Lung (tissue), 16 donors: ENCODE data around the gene GP5. TPM values are rescaled to one million over a fixed set of nuclear protein-coding genes. Genes with fewer than 3 reads are reported as not detected.
A peak's percentile ranks its signal among the peaks of the same experiment; 100 is the strongest.

ENCODE experiments used
- ATAC-seq: fragments of 200-7000 bp; cut with Tn5 transposase; one replicate; pipeline ENCODE4 v1.9.1; 2020; ENCODE audit warnings: moderate number of reproducible peaks; ENCODE audit not compliant: insufficient read depth, low FRiP score
- DNase-seq, 3 donors: peaks; one replicate each; pipeline ENCODE4 v3.0.0-alpha.2; 2013 to 2017
- H3K27ac ChIP-seq, 2 donors: one replicate each; pipeline ENCODE4 v1.5.1; 2013; ENCODE audit warnings: mild to moderate bottlenecking in 2 of 2, moderate library complexity in 2 of 2, control low read depth in 1 of 2, inconsistent platforms in 1 of 2, low read depth in 1 of 2, low read length in 1 of 2
- H3K27me3 ChIP-seq, 3 donors: one replicate each; pipeline ENCODE4 v1.5.1; 2013; ENCODE audit warnings: low read length in 2 of 3; ENCODE audit not compliant: control insufficient read depth in 3 of 3, insufficient read depth in 3 of 3
- H3K36me3 ChIP-seq, 4 donors: one replicate each; pipeline ENCODE4 v1.5.1; 2013; ENCODE audit warnings: low read length in 4 of 4, mild to moderate bottlenecking in 1 of 4, moderate library complexity in 1 of 4; ENCODE audit not compliant: control insufficient read depth in 4 of 4, insufficient read depth in 4 of 4
- H3K4me1 ChIP-seq, 5 donors: one replicate each; pipeline ENCODE4 v1.5.1; 2013; ENCODE audit warnings: low read length in 5 of 5, mild to moderate bottlenecking in 2 of 5, moderate library complexity in 1 of 5; ENCODE audit not compliant: control insufficient read depth in 5 of 5, insufficient read depth in 5 of 5
- H3K4me3 ChIP-seq: one replicate; pipeline ENCODE4 v1.5.1; 2013; ENCODE audit warnings: mild to moderate bottlenecking, control low read depth, moderate library complexity
- H3K9ac ChIP-seq, 2 donors: one replicate each; pipeline ENCODE4 v1.5.1; 2013; ENCODE audit warnings: low read length in 2 of 2, control low read depth in 1 of 2; ENCODE audit not compliant: insufficient read depth in 1 of 2
- H3K9me3 ChIP-seq, 4 donors: one replicate each; pipeline ENCODE4 v1.5.1; 2013; ENCODE audit warnings: low read length in 3 of 4, mild to moderate bottlenecking in 1 of 4, moderate library complexity in 1 of 4; ENCODE audit not compliant: control insufficient read depth in 4 of 4, insufficient read depth in 3 of 4
- WGBS, 2 donors: extraction: QIAGEN DNeasy Blood & Tissue Kit; methylation state at CpG; one replicate each; pipeline ENCODE4 v1.1.7; 2013; 5-methylcytosine and 5-hydroxymethylcytosine counted together
- long read RNA-seq, 5 donors: transcript quantifications; one replicate each; lab custom pipeline, GENCODE V29; 2026
- polyA plus RNA-seq, 2 donors: library from polyadenylated mRNA; stranded (reverse); fragments of 200-250 nt; gene quantifications; one replicate each; pipeline ENCODE4 v1.2.1, GENCODE V29; 2013
- total RNA-seq, 2 donors: library from RNA; depleted of rRNA in 1 of 2; stranded (reverse); fragments of >200 nt in 1 of 2; gene quantifications; one replicate each; pipeline ENCODE4 v1.2.1, GENCODE V29; 2014 to 2021
- TF ChIP-seq, protein P1 (sequence below): IDR thresholded peaks from 2 replicates; pipeline ENCODE4 v1.5.1; 2012; ENCODE audit warnings: mild to moderate bottlenecking; ENCODE audit errors: control extremely low read depth, extremely low read depth
- donor health status: control.
- donor health status: control.
- donor health status: Bipolar disorder and iron deficiency.
- donor health status: healthy.
- donor health status: DM: yes; HTN: yes; CAD: no.

GP5 gene, protein sequence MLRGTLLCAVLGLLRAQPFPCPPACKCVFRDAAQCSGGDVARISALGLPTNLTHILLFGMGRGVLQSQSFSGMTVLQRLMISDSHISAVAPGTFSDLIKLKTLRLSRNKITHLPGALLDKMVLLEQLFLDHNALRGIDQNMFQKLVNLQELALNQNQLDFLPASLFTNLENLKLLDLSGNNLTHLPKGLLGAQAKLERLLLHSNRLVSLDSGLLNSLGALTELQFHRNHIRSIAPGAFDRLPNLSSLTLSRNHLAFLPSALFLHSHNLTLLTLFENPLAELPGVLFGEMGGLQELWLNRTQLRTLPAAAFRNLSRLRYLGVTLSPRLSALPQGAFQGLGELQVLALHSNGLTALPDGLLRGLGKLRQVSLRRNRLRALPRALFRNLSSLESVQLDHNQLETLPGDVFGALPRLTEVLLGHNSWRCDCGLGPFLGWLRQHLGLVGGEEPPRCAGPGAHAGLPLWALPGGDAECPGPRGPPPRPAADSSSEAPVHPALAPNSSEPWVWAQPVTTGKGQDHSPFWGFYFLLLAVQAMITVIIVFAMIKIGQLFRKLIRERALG
- 1 to 10 TPM in 1 of 2 donors, under 1 TPM in 1; 0.49 to 1.1 TPM for total RNA-seq
- polyA plus RNA-seq: under 1 TPM; 0.06 to 0.25 TPM
- long read RNA-seq, donor 1: 0 reads
- long read RNA-seq, donor 2: 0 reads
- long read RNA-seq, donor 3, partial matches to known transcripts: 0 of 1 reads
- long read RNA-seq, donor 3, other reads (novel, unspliced or antisense): 0 of 1 reads
- long read RNA-seq, donor 4, partial matches to known transcripts: 0 of 3 reads
- long read RNA-seq, donor 4, other reads (novel, unspliced or antisense): 0 of 3 reads
- long read RNA-seq, donor 5: 0 reads

DNA sequence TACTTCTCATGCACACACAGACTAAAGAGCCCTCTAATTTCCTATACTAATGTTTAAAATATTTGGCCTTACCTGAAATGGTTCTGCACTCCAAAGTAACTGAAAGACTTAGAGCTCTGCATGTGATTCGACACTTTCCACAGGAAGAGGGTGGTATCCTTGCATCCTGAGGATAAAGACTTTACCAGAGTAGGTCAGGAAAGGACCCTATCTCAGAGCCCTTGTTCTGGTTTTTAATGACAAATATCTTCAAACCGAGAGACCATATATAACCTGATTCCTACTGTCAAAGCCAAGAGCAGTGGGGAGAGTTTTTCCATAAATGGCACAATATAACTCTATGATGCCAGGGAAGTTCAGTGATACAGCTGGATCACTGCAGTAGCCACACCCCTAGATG lies at the start of gene GP5:
TSS of gene GP5 (minus strand) at position 101 of the 400 bp plus-strand sequence. CDS start 984 bp downstream, outside the sequence.
- H3K4me3 ChIP-seq: no peak within 1 kb of the TSS

DNA sequence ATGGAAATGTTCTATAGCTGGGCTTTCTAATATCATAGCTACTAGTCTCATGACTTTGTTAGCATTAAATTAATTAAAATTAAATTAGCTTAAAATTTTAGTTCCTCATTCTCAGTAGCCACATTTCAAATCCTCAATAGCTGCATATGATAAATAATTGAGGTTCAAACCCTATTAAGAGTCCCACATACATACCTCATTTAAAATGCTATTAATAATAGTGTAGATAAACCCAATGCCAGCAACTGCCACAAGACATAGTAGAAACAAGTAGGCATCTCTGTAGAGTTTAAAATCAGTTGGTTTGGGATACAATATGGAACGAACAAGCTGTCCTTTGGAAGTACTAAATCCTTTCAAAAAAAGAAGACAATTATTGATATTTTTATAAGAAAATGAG lies 48.6 kb upstream of the GP5 start:
- DNase-seq: no peak
- Histone ChIP-seq H3K36me3 (peaks cover 13 to 48% (median 28%) of the 10 kb centered on the region in 4 donors), H3K4me1 (no peaks in the 10 kb centered on the region), H3K4me3 (no peak overlapping the region), H3K27me3 (no peaks in the 10 kb centered on the region), H3K9ac (no peak overlapping the region), H3K27ac (no peak overlapping the region), H3K9me3 (no peaks in the 10 kb centered on the region)
- no peak for ATAC-seq
- TF ChIP-seq, protein P1, sequence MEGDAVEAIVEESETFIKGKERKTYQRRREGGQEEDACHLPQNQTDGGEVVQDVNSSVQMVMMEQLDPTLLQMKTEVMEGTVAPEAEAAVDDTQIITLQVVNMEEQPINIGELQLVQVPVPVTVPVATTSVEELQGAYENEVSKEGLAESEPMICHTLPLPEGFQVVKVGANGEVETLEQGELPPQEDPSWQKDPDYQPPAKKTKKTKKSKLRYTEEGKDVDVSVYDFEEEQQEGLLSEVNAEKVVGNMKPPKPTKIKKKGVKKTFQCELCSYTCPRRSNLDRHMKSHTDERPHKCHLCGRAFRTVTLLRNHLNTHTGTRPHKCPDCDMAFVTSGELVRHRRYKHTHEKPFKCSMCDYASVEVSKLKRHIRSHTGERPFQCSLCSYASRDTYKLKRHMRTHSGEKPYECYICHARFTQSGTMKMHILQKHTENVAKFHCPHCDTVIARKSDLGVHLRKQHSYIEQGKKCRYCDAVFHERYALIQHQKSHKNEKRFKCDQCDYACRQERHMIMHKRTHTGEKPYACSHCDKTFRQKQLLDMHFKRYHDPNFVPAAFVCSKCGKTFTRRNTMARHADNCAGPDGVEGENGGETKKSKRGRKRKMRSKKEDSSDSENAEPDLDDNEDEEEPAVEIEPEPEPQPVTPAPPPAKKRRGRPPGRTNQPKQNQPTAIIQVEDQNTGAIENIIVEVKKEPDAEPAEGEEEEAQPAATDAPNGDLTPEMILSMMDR: no peak
- WGBS, 2 donors: 96 to 98% methylated on average over 1 of the region's 1 CpG

More for the DNA sequence above, at the start of gene GP5:
- H3K27me3 ChIP-seq: peaks cover 5 to 32% (median 23%) of the 10 kb centered on the region in 3 donors
- no peak within 1 kb of the TSS for H3K27ac ChIP-seq
- H3K36me3 ChIP-seq: no peaks in the 10 kb centered on the region
- 30 to 61% methylated on average over 2 of the region's 2 CpGs for WGBS, 2 donors
- H3K9ac ChIP-seq: peak within 1 kb of the TSS in 1 of 2 donors; percentile 34
- ATAC-seq: no peak
- H3K4me1 ChIP-seq: peaks cover 0 to 29% (median 14%) of the 10 kb centered on the region in 5 donors
- peaks cover 0 to 1% (median 0%) of the 10 kb centered on the region in 4 donors for H3K9me3 ChIP-seq
- DNase-seq: no peak
- TF ChIP-seq, protein P1: no peak

DNA sequence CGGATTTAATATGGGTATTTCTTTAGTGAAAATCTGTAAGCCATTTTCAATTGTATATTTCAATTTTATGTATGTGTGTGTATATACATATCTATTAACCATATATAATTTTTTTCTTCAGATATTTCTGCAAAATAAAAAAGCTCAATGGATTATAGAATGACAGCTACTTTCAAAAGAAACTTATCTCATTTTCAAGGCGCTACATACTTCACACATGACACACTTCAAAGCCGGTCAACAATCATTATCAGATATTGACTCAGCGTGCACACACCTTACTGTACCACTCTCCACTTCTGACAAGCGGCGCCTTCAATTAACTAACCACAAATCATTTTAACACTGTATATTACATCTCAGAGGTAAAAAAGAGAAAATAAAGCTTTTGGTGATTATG lies 48.1 kb upstream of the GP5 start:
- DNase-seq (peak in 1 of 3 donors; percentile 25), ATAC-seq (no peak)
- H3K36me3 ChIP-seq: peaks cover 13 to 47% (median 26%) of the 10 kb centered on the region in 4 donors
- no peak overlapping the region for H3K27ac ChIP-seq
- TF ChIP-seq, protein P1: no peak
- H3K9me3 ChIP-seq: no peaks in the 10 kb centered on the region
- H3K4me3 ChIP-seq: no peak overlapping the region
- H3K27me3 ChIP-seq: no peaks in the 10 kb centered on the region
- WGBS, 2 donors: 76 to 83% methylated on average over 6 of the region's 6 CpGs
- no peaks in the 10 kb centered on the region for H3K4me1 ChIP-seq
- no peak overlapping the region for H3K9ac ChIP-seq
